Fibroblast of gingiva (primary cell): ENCODE results near the gene ZNF619.

ENCODE experiments used
- DNase-seq: peaks from one replicate; pipeline ENCODE4 v3.0.0-alpha.2; 2011; ENCODE audit warnings: low read depth

The ZNF619 gene

DNA sequence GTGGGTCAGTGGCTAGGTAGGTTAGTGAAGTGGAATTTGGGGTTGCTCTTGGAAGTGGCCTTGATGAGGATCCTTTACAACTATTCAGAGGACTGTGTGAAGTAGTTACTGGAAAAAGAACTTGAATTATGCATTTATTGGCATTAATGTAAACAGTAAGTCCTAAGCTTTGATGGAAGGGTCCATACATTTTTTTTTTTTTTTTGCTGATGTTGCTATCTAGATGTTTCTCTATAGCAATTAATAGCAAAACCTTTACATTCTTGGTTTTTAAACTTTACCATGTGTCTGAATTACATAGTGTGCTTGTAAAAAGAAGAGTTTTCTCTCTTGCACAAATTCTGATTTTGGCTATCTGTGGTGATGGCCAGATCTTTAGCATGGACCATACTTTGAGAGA is 57.4 kb downstream of the ZNF619 start:
- no peak for DNase-seq
